NOMO-1 (cell line): Measurements from ENCODE around the gene MEGF6.
"Not testable (repeated sequence)": the region's sequence is repeated elsewhere in the genome, so short reads cannot be mapped to it uniquely, and the experiment has no call there.

ENCODE experiments used
- DNase-seq, 2 experiments: peaks; one replicate each; lab custom pipeline; 2025; ENCODE audit not compliant: unreplicated experiment in 2 of 2; lab: John Stamatoyannopoulos, UW

MEGF6 gene

GRCh38 chr1:3629561-3630160 is 18.4 kb upstream of the MEGF6 start:
- no peak for DNase-seq

GRCh38 chr1:3628445-3628844 is 17.1 kb upstream of the MEGF6 start:
- no peak for DNase-seq

- DNase-seq: no peak
Measured at GRCh38 chr1:3627515-3628253, 16.4 kb upstream of the MEGF6 start.

GRCh38 chr1:3626025-3626424 is 14.7 kb upstream of the MEGF6 start:
- no peak for DNase-seq

GRCh38 chr1:3625151-3625907 is 14.0 kb upstream of the MEGF6 start:
- DNase-seq: no peak

GRCh38 chr1:3624200-3625136 is 13.2 kb upstream of the MEGF6 start, which contains the start of gene TPRG1L:
TPRG1L (plus strand) TSS chr1:3625015; CDS start chr1:3625073, 58 bp downstream.
- DNase-seq: peak; percentile 93 to 96

- no peak for DNase-seq
Measured at GRCh38 chr1:3623441-3624199, 12.3 kb upstream of the MEGF6 start.

GRCh38 chr1:3622102-3622501 is 10.8 kb upstream of the MEGF6 start:
- DNase-seq: not testable (repeated sequence)

GRCh38 chr1:3621151-3621671 is 9.9 kb upstream of the MEGF6 start:
- DNase-seq: not testable (repeated sequence)

GRCh38 chr1:3620708-3621107 is 9.4 kb upstream of the MEGF6 start:
- DNase-seq: no peak

- DNase-seq: peak; percentile 35 to 40
Measured at GRCh38 chr1:3618881-3619671, 7.8 kb upstream of the MEGF6 start.

GRCh38 chr1:3618531-3618880 is 7.2 kb upstream of the MEGF6 start:
- no peak for DNase-seq

- DNase-seq: no peak
Measured at GRCh38 chr1:3617806-3618345, 6.6 kb upstream of the MEGF6 start.

GRCh38 chr1:3616861-3617260 is 5.6 kb upstream of the MEGF6 start:
- DNase-seq: no peak

GRCh38 chr1:3614755-3615742 is 3.7 kb upstream of the MEGF6 start:
- DNase-seq: no peak

GRCh38 chr1:3612123-3612522 is 815 bp upstream of the MEGF6 start:
- no peak for DNase-seq

GRCh38 chr1:3610527-3611169 is 660 bp downstream of the MEGF6 start:
- DNase-seq: no peak
